Measurements from ENCODE around the gene ATG13. TPM values are rescaled to one million over a fixed set of nuclear protein-coding genes. Genes with fewer than 3 reads are reported as not detected.

ATG13 gene
- total RNA-seq, 4 donors from 2014 or later: 68.8 to 94.3 (median 90.2) TPM

DNA sequence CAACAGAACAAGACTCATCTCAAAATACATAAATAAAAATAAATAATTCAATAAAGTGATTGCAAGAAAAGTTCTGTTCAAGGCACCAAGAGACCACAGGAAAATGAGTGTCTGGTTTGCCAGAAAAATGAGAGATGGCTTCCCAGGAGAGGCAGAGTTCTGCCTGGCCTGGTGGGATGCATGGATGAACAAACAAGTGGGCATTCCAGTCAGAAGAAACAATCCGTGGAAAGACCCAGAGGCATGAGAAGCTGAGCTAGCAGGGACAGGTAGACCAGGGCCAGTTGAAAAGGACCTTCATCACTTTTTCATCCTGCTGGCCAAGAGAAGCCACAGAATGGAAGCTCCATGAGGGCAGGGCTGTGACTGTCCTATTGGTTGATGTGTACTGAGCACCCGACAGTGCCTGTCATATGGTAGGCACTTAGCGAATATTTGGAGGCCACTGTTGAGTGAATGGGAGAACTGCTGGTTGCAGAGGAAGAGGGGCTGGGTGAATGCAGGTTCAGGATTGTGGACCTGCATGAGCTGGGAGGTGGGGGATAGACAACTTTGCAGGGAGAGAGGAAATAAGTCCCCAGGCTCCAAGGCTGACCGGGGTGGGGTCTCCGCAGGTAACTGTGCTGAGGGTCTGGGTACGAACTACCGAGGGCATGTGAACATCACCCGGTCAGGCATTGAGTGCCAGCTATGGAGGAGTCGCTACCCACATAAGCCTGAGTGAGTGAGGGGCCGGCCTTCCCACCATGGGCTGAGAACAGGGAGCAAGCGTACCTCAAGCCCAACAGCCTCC is 105.4 kb downstream of the ATG13 start:
- TF ChIP-seq, protein P1, sequence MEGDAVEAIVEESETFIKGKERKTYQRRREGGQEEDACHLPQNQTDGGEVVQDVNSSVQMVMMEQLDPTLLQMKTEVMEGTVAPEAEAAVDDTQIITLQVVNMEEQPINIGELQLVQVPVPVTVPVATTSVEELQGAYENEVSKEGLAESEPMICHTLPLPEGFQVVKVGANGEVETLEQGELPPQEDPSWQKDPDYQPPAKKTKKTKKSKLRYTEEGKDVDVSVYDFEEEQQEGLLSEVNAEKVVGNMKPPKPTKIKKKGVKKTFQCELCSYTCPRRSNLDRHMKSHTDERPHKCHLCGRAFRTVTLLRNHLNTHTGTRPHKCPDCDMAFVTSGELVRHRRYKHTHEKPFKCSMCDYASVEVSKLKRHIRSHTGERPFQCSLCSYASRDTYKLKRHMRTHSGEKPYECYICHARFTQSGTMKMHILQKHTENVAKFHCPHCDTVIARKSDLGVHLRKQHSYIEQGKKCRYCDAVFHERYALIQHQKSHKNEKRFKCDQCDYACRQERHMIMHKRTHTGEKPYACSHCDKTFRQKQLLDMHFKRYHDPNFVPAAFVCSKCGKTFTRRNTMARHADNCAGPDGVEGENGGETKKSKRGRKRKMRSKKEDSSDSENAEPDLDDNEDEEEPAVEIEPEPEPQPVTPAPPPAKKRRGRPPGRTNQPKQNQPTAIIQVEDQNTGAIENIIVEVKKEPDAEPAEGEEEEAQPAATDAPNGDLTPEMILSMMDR (IDR thresholded peaks at IDR 0.05): no peak
- no peak for TF ChIP-seq EP300 (IDR thresholded peaks at IDR 0.05)
- TF ChIP-seq POLR2AphosphoS5 (IDR thresholded peaks at IDR 0.05): no peak
- TF ChIP-seq POLR2A (IDR thresholded peaks at IDR 0.05): no peak
- DNase-seq (ENCODE audit: low spot score in 2 of 2): no peak
- Histone ChIP-seq H3K36me3 (no peaks in the 10 kb centered on the region), H3K27ac (no peak overlapping the region), H3K27me3 (no peaks in the 10 kb centered on the region), H3K9me3 (no peaks in the 10 kb centered on the region), H3K4me1 (no peaks in the 10 kb centered on the region), H3K4me3 (no peak overlapping the region)
- WGBS: 94% methylated on average over 11 of the region's 11 CpGs

DNA sequence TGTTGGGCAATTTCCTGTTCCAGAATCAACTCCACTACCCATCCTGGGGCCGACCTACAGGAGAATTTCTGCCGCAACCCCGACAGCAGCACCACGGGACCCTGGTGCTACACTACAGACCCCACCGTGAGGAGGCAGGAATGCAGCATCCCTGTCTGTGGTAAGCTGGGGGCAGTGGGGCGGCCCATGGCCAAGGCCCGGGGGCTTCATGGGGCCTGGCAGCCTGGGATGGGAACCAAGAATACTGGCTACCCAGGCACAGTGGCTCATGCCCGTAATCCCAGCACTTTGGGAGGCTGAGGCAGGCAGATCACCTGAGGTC is 106.0 kb downstream of the ATG13 start:
- H3K4me1 ChIP-seq: no peaks in the 10 kb centered on the region
- H3K4me3 ChIP-seq: no peak overlapping the region
- DNase-seq (ENCODE audit: low spot score in 2 of 2): no peak
- H3K27ac ChIP-seq: no peak overlapping the region
- 91% methylated on average over 4 of the region's 8 CpGs for WGBS
- no peaks in the 10 kb centered on the region for H3K9me3 ChIP-seq
- H3K36me3 ChIP-seq: no peaks in the 10 kb centered on the region
- no peaks in the 10 kb centered on the region for H3K27me3 ChIP-seq
- no peak for TF ChIP-seq POLR2A (IDR thresholded peaks at IDR 0.05)
- TF ChIP-seq, protein P1 (IDR thresholded peaks at IDR 0.05): no peak
- TF ChIP-seq EP300 (IDR thresholded peaks at IDR 0.05): no peak
- TF ChIP-seq POLR2AphosphoS5 (IDR thresholded peaks at IDR 0.05): no peak

DNA sequence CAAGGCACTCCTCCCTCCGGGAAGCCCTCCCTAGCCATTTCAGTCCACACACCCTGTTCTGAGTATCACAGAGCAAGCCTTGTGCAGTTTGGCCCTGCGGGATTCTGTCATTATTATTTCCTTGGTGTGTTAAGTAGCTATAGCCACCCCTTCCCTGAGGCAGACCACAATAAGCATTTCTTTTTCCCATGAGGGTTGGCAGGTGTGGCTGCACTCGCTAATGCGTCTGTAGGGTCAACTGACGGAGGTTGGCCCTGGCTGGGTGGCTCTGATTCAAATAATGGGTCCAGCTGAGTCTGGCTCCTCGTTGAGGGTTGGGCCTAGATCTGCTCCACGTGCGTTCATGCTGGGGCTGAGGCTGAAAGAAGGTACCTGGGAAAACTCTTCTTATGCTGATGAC is 106.7 kb downstream of the ATG13 start:
- Histone ChIP-seq H3K27ac (no peak overlapping the region), H3K4me3 (no peak overlapping the region)
- TF ChIP-seq POLR2AphosphoS5 (IDR thresholded peaks at IDR 0.05) (no peak), EP300 (IDR thresholded peaks at IDR 0.05) (no peak), POLR2A (IDR thresholded peaks at IDR 0.05) (no peak)
- TF ChIP-seq, protein P1 (IDR thresholded peaks at IDR 0.05): no peak

More for the DNA sequence above, 106.7 kb downstream of the ATG13 start:
- H3K4me1 ChIP-seq: no peaks in the 10 kb centered on the region
- WGBS: 66% methylated on average over 8 of the region's 8 CpGs
- H3K36me3 ChIP-seq: no peaks in the 10 kb centered on the region
- no peak for DNase-seq (ENCODE audit: low spot score in 2 of 2)
- no peaks in the 10 kb centered on the region for H3K27me3 ChIP-seq
- no peaks in the 10 kb centered on the region for H3K9me3 ChIP-seq

Other genes with a start within 250 kb of the ATG13 start
- gene MDK, start 235.9 kb upstream of the ATG13 start, total RNA-seq: 10 to 100 TPM in 3 of 4 donors, 1 to 10 TPM in 1; 9.1 to 22.6 (median 13.9) TPM
- gene CHRM4, start 225.8 kb upstream of the ATG13 start, total RNA-seq: 1 to 10 TPM in 3 of 4 donors, under 1 TPM in 1; 0.80 to 3.0 (median 2.6) TPM
- gene AMBRA1, start 23.5 kb upstream of the ATG13 start, total RNA-seq: 10 to 100 TPM; 38.6 to 63.2 (median 45.6) TPM
- gene HARBI1, start 326 bp upstream of the ATG13 start, total RNA-seq: 1 to 10 TPM; 2.8 to 5.6 (median 3.5) TPM
- 10 to 100 TPM; 53.7 to 72.5 (median 68.5) TPM for gene ARHGAP1, start 83.1 kb downstream of the ATG13 start, total RNA-seq
- 10 to 100 TPM; 11.6 to 25.6 (median 13.7) TPM for gene ZNF408, start 83.5 kb downstream of the ATG13 start, total RNA-seq
- gene F2, start 101.7 kb downstream of the ATG13 start, total RNA-seq: 1 to 10 TPM in 1 of 4 donors, not detected in 3; 1.6 TPM
- 10 to 100 TPM; 29.9 to 59.2 (median 38.9) TPM for gene CKAP5, start 228.7 kb downstream of the ATG13 start, total RNA-seq